HT-29 (cell line): ENCODE data around the gene NADK2. TPM values are rescaled to one million over a fixed set of nuclear protein-coding genes. Genes with fewer than 3 reads are reported as not detected.
"Not testable (repeated sequence)": the region's sequence is repeated elsewhere in the genome, so short reads cannot be mapped to it uniquely, and the experiment has no call there.

Source experiments
- DNase-seq: peaks from one replicate; pipeline ENCODE4 v3.0.0-alpha.2; 2015; ENCODE audit warnings: low spot score
- total RNA-seq: library from RNA; depleted of rRNA; stranded (reverse); fragments of >200 nt; shearing (Covaris generic); gene quantifications from 2 replicates; pipeline ENCODE4 v1.2.3, GENCODE V29; 2014; rRNA removed

The NADK2 gene, protein sequence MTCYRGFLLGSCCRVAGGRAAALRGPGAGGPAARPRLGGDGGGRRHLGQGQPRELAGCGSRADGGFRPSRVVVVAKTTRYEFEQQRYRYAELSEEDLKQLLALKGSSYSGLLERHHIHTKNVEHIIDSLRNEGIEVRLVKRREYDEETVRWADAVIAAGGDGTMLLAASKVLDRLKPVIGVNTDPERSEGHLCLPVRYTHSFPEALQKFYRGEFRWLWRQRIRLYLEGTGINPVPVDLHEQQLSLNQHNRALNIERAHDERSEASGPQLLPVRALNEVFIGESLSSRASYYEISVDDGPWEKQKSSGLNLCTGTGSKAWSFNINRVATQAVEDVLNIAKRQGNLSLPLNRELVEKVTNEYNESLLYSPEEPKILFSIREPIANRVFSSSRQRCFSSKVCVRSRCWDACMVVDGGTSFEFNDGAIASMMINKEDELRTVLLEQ
- total RNA-seq: 12.7 and 13.1 TPM in 2 replicates

GRCh38 chr5:36241631-36242533, at the start of gene NADK2:
Gene NADK2 (minus strand): TSS chr5:36241925. CDS start chr5:36241798, 127 bp downstream.
- peak; percentile 98 for DNase-seq

DNA sequence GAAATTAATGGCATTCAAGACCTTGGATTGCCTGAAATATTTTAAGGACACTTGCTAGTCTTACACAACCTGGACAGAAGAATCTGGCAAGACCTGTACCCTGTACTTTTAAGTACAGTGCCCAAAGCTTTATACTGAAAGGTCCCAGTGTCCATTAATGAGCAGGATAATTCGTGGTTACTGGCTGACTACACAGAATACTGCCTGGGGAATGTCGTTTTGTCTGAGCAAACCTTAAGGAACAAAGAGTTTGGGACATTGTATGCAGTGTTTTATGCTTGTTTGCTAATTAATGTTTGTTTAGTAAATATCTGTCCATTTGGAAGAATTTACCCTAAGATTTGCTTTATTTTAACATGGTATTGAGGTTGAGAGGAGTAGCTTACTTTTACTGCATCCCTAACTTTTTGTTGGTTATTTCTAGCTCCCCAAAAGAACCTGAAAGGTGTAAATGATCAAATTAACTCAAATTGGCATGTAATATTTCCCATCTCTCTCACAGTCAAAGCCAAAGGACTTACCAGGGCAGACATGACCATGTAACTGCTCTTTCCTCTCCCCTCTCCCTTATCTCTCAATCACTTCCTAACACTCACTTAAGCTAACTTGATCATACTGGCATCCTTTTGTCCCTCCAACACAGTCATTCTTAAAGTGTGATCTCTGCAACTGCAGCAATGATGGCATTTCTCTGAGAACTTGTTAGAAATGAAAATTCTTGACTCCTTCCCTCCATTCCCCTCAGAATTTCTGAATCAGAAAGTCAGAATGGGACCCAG, 44.3 kb upstream of the NADK2 start:
- DNase-seq: no peak

DNA sequence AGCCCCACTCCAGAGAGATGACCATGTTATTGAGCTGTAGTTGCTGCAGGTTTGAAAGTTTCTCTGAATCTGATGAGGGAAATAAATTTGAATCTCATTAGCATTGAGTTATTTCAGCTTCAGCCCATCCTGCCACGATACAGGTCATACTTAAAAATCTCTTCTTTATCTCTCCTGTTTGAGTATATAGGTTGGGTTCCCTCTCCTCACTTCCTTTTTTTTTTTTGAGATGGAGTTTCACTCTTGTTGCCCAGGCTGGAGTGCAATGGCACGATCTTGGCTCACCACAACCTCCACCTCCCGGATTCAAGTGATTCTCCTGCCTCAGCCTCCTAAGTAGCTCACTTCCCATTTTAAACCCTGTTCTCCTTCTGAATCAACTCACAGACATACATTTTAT, 42.0 kb upstream of the NADK2 start:
- DNase-seq: not testable (repeated sequence)

- no peak for DNase-seq
Observed at GRCh38 chr5:36281626-36282025, 39.9 kb upstream of the NADK2 start.

- DNase-seq: no peak
Observed at GRCh38 chr5:36279054-36279698, 37.5 kb upstream of the NADK2 start.

DNA sequence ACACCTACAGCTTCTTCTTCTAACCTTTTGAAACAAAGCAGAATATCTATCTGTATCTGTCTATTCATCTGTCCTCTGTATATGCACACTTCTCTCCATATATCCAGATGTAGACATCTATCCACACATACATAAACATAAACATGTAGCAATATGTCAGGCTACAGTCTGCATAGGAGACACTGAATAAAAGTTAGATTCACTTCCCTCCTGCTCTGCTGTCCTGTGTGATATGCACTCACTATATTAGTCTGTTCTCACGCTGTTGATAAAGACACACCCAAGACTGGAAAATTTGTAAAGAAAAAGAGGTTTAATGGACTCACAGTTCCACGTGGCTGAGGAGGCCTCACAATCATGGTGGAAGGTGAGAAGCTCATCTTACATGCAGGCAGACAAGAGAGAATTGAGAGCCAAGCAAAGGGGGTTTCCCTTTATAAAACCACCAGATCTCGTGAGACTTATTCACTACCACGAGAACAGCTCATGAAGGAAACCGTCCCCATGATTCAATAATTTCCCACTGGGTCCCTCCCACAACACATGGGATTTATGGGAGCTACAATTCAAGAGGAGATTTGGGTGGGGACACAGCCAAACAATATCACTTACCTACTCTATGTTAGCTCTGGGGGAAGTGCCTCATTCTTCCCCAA, 35.9 kb upstream of the NADK2 start:
- no peak for DNase-seq

DNA sequence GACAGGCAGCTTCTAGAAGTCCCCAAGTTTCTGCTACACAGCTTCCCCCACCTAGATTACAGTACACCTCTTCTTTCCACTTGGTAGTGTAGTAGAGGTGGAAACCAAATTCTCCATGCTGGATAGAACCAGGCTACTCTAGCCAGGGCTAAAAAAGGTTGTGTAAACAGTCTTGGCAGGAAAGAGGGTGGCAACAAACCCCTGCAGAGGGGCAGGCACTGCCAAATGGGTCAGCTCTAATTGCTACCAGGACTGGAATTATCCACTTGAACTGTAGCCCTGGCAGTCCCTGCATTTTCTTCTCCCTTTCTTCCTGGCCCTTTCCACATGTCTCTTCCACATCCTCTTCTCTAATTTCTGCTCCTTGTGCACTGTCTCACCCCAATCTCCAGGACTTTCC, 35.1 kb upstream of the NADK2 start:
- DNase-seq: no peak

GRCh38 chr5:36273809-36274526, 32.2 kb upstream of the NADK2 start:
- no peak for DNase-seq

GRCh38 chr5:36272136-36272690, 30.5 kb upstream of the NADK2 start:
- no peak for DNase-seq

- no peak for DNase-seq
Observed at GRCh38 chr5:36270876-36271575, 29.3 kb upstream of the NADK2 start.

DNA sequence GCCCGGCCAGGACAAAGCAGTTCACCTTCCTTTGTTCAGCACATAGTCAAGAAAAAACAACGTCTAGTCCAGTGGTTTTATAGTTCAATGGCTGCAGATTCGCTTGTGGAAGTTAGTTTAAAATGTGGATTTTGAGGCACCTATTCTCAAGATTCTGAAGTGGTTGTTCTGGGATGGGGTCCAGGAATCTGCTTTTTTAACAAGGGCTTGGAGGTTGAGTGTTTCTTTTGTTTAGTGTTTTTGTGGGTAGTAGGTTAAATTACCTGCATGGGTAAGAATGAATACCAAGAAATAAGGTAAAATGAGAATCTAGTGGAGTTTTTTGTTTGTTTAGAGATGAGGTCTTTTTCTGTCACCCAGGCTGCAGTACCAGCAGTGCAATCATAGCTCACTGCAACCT, 28.4 kb upstream of the NADK2 start:
- no peak for DNase-seq

DNA sequence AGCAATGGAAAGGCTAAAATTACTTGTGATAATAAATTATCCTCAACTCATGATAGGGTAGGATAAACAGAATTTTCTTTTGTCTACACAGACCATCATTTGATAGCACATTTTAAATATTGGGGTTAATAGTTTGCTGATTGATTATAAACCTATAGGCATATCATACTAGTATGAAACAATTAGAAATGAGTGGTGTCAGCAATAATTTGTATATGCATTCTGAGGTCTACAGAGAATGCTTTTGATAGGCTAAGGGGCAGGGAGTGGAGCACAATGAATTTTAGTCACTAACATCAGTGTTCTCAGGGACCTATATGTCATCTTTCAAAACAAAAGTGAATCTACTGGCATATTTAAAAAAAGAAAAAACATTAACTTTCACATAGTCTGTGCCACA, 27.8 kb upstream of the NADK2 start:
- DNase-seq: no peak

- no peak for DNase-seq
Observed at GRCh38 chr5:36267905-36268304, 26.2 kb upstream of the NADK2 start.

DNA sequence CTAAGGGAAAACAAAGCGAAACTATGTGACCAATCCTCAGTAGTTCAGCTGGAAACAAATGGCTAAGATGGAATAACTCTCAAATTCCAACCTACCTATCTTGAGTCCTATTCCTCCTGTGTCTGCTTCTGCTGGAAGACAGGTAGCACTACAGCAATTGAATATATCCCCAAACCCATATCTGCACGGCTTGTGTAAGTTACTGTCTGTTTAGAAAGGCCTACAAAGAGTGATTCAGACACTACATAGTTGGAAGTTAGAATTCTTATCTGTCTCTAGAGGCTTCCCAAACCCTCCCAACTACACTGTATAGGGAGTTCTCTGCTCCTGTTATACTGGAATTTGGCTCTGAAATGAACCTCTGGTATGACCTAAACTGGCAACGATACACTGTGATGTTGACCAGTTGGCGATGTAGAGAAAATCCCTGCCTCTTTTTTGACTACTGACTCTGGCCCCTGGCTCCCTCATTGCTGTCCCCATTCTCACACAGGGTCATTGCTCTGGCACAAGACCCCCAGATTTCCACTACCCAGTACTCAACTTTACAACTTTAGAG, 22.6 kb upstream of the NADK2 start:
- DNase-seq: no peak

- DNase-seq: no peak
Observed at GRCh38 chr5:36261186-36261585, 19.5 kb upstream of the NADK2 start.

DNA sequence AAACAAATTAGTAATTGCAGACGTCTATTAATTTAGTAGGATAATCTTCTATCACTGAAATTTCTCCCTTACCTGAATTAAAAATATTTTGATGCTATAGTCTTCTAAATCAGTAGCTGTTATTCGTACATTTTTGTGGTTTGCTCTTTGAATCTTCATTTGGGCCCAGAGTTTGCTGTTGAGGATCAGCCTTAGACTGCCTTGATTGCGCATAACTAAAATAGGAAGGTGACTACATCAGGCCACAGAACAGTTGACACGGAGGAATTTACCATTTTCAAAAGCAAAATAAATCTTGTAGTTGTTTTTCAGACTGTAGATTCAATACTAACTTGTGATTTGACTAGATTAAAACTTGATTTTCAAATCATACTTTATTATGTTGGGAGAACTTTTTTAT, 11.8 kb upstream of the NADK2 start:
- DNase-seq: no peak

DNA sequence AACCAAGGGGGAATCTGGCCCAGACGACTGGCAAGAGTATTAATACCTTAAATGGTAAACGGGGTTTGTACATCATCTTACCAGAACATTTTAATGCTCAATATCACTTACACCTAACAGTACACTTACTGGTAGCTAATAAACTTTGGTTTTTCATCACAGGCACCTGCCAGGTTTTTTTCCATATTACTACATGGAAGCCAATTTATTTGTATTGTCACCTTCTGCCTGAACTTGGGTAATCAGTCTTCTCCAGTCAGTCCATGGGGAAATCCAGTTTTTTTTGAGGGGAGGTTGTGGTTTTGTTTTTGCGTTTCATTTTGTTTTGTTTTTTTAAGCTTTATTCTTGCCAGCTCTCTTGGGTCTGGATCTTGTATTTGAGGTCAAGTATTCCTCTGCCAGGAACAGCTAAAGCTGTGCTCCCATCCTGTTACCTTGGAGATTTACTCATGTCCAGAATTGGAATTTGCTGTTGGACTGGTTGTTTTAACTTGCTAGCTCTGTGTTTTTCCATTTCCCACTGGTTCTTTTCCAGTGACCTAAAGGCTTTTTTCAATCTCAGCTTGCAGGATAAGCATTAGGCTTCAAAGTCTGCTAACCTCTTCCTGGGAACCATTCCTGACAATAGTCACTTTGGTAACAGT, 11.1 kb upstream of the NADK2 start:
- DNase-seq: no peak

DNA sequence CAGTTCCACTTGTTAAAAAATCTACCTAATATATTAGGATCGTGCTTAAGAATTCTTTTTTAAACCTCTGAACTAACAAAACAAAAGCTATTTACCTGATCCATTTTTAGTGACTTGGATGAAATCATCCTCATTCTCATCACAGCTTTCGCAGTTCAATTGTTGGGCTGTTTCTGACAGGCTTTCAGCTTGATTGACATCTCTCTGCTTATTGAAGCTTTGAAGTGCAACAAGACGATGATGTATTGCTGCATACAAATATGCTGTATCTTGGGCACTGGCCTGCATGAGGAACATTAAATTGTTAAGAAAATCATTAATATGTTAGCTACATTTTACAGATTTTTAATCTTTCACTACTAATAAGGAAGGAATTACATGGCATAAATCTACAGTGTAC, 9.5 kb upstream of the NADK2 start:
- no peak for DNase-seq
